Head of caudate nucleus (tissue), 42 donors: ENCODE results near the gene CHAF1B.

Experiments
- DNase-seq, 42 donors: peaks; one replicate each; pipeline versions ENCODE4 v3.0.0 to v3.0.0-alpha.2; 2020 to 2021; ENCODE audit warnings: mixed read lengths in 7 of 42
- intact Hi-C: fragments of 100-400 bp; cut with DNase I; formaldehyde crosslinking; loops from one replicate; pipeline ENCODE4 v1.15.0; 2022

Gene CHAF1B

GRCh38 chr21:36422279-36423098 lies 37.3 kb downstream of the CHAF1B start:
- intact Hi-C loops = no loop called here
- DNase-seq = peak in 28 of 42 donors; percentile 8 to 64 (median 37)

- peak in 1 of 42 donors; percentile 7 for DNase-seq
- intact Hi-C loops = no loop called here
These were observed 38.7 kb downstream of the CHAF1B start for GRCh38 chr21:36423771-36424433.

- DNase-seq = peak in 1 of 42 donors; percentile 7
- intact Hi-C loops = no loop called here
These were observed 39.4 kb downstream of the CHAF1B start for GRCh38 chr21:36424592-36424991.

GRCh38 chr21:36425286-36425685 lies 40.1 kb downstream of the CHAF1B start:
- intact Hi-C loops = no loop called here

GRCh38 chr21:36427502-36427901 lies 42.3 kb downstream of the CHAF1B start:
- DNase-seq = peak in 1 of 42 donors; percentile 11
- intact Hi-C loops = no loop called here

More at GRCh38 chr21:36425286-36425685, 40.1 kb downstream of the CHAF1B start:
- peak in 1 of 42 donors; percentile 18 for DNase-seq

- intact Hi-C loops = no loop called here
- no peak for DNase-seq
These were observed 43.7 kb downstream of the CHAF1B start for GRCh38 chr21:36428761-36429432.

GRCh38 chr21:36429947-36430546 lies 44.9 kb downstream of the CHAF1B start:
- intact Hi-C loops = no loop called here
- peak in 3 of 42 donors; percentile 3 to 20 (median 17) for DNase-seq

GRCh38 chr21:36430841-36431240 lies 45.6 kb downstream of the CHAF1B start:
- intact Hi-C loops = no loop called here
- DNase-seq = no peak

- DNase-seq = no peak
- intact Hi-C loops = no loop called here
These were observed 46.1 kb downstream of the CHAF1B start for GRCh38 chr21:36431252-36431651.

- no peak for DNase-seq
- intact Hi-C loops = no loop called here
These were observed 48.0 kb downstream of the CHAF1B start for GRCh38 chr21:36433059-36433709.

GRCh38 chr21:36434144-36434543 lies 49.0 kb downstream of the CHAF1B start:
- no peak for DNase-seq
- intact Hi-C loops = no loop called here

GRCh38 chr21:36436829-36437744 lies 51.9 kb downstream of the CHAF1B start:
- intact Hi-C loops = no loop called here
- no peak for DNase-seq

- DNase-seq = no peak
- intact Hi-C loops = no loop called here
These were observed 52.5 kb downstream of the CHAF1B start for GRCh38 chr21:36437745-36438128.

- no peak for DNase-seq
- intact Hi-C loops = no loop called here
These were observed 56.5 kb downstream of the CHAF1B start for GRCh38 chr21:36441715-36442114.

GRCh38 chr21:36446301-36446700 lies 61.1 kb downstream of the CHAF1B start:
- no peak for DNase-seq
- intact Hi-C loops = no loop called here

GRCh38 chr21:36450511-36450910 lies 65.3 kb downstream of the CHAF1B start:
- DNase-seq = peak in 16 of 42 donors; percentile 20 to 69 (median 30)
- intact Hi-C loops = no loop called here

- intact Hi-C loops = no loop called here
- no peak for DNase-seq
These were observed 66.3 kb downstream of the CHAF1B start for GRCh38 chr21:36451506-36451905.

GRCh38 chr21:36452281-36452825 lies 67.2 kb downstream of the CHAF1B start:
- DNase-seq = no peak

More at GRCh38 chr21:36452281-36452825, 67.2 kb downstream of the CHAF1B start:
- intact Hi-C loops = no loop called here
